AG09319 (cell line): Measurements from ENCODE around the gene TIGAR.

Experiments
- DNase-seq: peaks from one replicate; pipeline ENCODE4 v3.0.0-alpha.2; 2010; ENCODE audit warnings: low read depth; ENCODE audit errors: extremely low read depth
- CTCF ChIP-seq: IDR thresholded peaks from 2 replicates; pipeline ENCODE4 v1.5.1; 2011; ENCODE audit warnings: low read depth, mild to moderate bottlenecking, inconsistent platforms, low read length, moderate library complexity

Gene TIGAR

GRCh38 chr12:4320853-4321701 lies at the start of gene TIGAR:
TIGAR (plus strand) TSS chr12:4321213; CDS start chr12:4321272, 59 bp downstream.
- no peak for TF ChIP-seq CTCF
- peak; percentile 75 for DNase-seq

- no peak for DNase-seq
- TF ChIP-seq CTCF = no peak
Observed at GRCh38 chr12:4271717-4272423, 49.1 kb upstream of the TIGAR start.

GRCh38 chr12:4272424-4273272 lies 48.4 kb upstream of the TIGAR start:
- TF ChIP-seq CTCF = no peak
- no peak for DNase-seq

- no peak for DNase-seq
- TF ChIP-seq CTCF = no peak
Observed at GRCh38 chr12:4273273-4273651, 47.8 kb upstream of the TIGAR start.

GRCh38 chr12:4273652-4274395 lies 47.2 kb upstream of the TIGAR start, which contains the start of gene CCND2:
CCND2 (plus strand) TSS chr12:4273762; CDS start chr12:4274041, 279 bp downstream.
- TF ChIP-seq CTCF = no peak
- no peak for DNase-seq

- TF ChIP-seq CTCF = no peak
- DNase-seq = no peak
Observed at GRCh38 chr12:4274396-4275015, 46.5 kb upstream of the TIGAR start.
